22Rv1 (cell line): ENCODE data around the gene LHX3.

Experiments used
- H3K27ac ChIP-seq: fragments of 450-650 bp; 2 replicates; pipeline ENCODE4 v1.5.1; 2017
- CTCF ChIP-seq: fragments of 450-650 bp; IDR thresholded peaks from 2 replicates; pipeline ENCODE4 v1.5.1; 2017; ENCODE audit warnings: mild to moderate bottlenecking
- ZFX ChIP-seq: fragments of 450-650 bp; IDR thresholded peaks from 2 replicates; pipeline ENCODE4 v1.6.1; 2017; ENCODE audit warnings: antibody characterized with exemption, borderline replicate concordance

The LHX3 gene

GRCh38 chr9:136249877-136250559 lies 45.1 kb upstream of the LHX3 start:
- TF ChIP-seq CTCF, result no peak
- no peak for TF ChIP-seq ZFX
- H3K27ac ChIP-seq, result no peak overlapping the region

DNA sequence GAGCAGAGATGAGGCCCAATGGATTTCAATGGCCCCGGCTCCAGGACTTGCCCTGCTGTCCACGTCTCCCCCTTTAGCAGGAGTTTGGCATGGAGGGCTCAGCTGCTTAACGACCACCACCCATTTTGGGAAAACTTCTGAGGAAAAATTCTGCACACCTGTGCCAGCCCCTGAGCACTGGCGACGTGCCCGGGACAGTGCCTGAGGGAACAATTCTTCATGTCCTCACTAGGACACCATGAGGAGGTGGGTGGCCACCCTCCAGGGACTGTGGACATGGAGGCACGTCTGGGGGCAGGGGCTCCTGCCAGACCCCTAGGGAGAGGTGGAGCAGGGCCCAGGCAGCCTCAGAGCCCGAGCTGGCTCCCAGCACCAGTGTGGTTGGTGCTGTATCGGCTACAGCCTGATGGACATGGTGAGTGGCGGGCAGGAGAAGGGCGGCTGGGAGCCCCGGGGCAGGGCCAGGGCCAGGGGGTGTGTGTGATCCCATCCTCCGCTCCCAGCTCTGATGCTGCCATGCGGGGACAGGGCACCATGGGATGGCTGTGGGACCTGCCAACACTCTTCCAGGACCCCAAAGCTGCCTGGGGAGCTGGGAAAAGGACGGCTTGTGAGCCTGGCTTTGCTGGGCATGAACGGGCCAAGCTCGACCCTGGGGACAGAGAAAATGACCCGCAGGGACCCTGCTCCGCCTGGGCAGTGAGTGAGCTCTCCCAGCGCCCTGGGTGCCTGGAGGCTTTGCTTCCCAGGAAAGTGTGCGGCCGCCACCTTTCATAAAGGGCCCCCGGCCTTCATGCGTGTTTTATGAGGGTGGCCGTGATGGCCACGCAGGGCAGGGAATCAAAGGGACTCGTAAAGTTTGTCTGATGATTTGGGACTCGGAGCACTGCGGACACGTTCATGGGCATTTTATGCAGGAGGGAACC lies 44.3 kb upstream of the LHX3 start:
- no peak overlapping the region for H3K27ac ChIP-seq
- TF ChIP-seq CTCF (no peak), ZFX (no peak)

DNA sequence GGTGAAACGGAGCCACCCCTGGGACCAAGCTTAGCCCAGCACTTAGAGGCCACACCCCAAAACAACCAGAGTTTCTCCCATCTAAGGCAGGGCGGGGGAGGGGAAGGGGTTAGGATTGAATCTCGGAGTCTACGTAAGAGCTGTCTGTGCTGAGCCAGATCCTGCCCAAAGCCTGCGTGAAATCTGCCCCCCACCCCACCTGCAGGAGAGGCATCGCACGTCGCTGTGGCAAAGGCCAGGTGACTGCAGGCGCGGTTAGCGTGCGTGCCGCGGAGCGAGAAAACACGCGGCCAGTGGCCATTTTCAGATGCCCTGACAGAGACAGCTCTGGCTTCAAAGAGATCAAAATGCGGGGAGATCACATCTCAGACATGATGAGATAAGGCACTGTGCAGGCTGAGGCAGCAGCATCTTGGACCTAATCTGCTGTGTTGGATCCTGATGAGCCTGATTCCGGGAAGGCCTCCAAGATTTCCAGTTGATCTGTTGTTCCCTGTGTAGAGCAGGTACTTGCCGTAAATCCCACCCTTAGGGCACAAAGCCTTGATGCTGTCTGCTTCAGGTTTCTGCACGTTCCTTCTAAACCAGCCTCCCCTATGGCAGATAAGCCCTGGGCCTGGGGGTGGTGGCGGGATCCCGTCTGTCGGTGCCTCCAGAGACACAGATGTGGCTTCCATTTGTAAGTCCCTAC lies 43.2 kb upstream of the LHX3 start:
- no peak overlapping the region for H3K27ac ChIP-seq
- TF ChIP-seq ZFX, result no peak

DNA sequence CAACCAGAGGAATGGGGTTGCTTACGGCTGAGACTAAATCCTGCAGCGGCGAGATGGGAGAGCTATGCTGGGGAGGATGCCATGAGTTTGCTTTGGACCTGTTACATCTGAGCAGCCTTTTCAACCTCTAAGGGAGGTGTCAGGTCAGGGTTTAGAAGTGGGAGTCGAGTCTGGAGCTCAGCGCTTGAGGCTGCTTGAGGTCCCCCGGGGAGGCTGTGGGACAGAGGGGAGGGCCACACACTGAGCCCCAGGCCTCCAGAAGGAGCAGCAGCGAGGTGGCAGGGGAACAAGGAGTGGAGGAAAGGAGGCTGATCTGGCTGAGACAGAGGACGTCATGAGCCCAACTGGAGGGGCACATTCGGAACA lies 42.6 kb upstream of the LHX3 start:
- TF ChIP-seq ZFX (no peak), CTCF (no peak)
- no peak overlapping the region for H3K27ac ChIP-seq

GRCh38 chr9:136246849-136247550 lies 42.1 kb upstream of the LHX3 start:
- TF ChIP-seq CTCF (no peak), ZFX (no peak)
- no peak overlapping the region for H3K27ac ChIP-seq

DNA sequence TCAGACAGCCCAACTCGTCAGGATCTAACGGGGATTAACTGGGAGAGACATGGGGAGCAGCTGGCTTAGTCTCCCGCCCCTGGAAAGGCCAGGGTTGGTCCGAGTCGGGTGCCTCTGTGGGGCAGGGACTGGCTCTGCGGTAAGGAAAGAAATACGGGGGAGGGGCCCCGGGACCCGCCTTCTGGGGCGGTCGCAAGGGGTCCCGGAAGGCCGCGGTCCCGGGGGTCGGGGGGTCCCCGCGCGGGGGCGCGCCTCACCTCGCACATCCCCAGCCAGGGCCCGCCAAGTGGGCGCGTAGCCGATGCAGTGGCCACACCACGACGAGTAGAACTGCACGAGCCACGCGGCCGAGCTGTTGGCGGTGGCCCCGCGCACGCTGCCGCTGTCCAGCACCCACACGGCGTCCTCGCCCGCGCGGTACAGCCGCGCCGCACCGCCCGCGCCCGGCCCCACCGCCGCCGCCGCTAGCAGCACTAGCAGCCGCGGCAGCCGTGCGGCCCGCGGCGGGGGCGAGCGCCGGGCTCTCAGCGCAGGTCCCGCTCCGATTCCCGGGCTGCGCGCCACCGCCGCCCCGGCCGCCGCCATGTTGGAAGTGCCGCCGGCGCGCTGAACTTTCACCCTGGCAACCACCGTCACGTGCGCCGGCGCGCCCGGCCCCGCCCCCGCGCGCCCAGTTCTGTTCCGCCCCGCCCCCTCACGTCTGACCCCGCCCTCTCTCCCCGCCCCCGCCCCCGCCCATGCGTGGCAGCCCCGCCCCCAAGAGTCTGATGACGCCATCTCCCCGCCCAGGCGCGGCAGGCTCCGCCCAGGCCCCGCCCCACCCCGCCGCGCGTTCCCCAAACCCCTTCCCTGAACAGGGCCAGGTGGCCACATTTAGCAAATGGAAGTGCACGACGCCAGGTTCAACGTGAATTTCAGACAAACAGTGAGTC lies 40.6 kb upstream of the LHX3 start, which contains the start of gene QSOX2:
TSS of gene QSOX2 (minus strand) at position 594 of the 932 bp plus-strand sequence. CDS start at position 585, 9 bp downstream.
- no peak for TF ChIP-seq CTCF
- TF ChIP-seq ZFX, result no peak
- peak within 1 kb of the TSS; percentile 50; the same call in 1 of the 2 replicates for H3K27ac ChIP-seq
